Measurements from ENCODE around the gene POLE.
"Not testable (repeated sequence)": the region's sequence is repeated elsewhere in the genome, so short reads cannot be mapped to it uniquely, and the experiment has no call there.

Gene POLE

DNA sequence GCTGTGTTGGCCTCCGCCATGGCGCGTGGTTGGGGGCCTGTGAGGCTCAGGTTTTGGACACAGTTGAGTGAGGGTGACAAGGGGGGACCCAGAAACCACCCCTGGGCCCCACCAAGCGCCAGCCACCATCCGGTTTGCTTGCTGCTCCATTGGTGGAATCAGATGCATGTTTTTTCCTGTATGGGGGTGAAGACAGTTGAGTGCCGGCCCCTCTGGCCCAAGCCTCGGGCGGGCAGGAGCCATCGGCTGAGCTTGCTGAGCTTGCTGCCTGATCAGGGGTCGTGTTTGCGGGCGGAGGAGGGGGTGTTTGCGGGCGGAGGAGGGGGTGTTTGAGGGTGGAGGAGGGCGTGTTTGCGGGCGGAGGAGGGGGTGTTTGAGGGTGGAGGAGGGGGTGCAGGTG is 29.9 kb upstream of the POLE start:
- no peak for DNase-seq

DNA sequence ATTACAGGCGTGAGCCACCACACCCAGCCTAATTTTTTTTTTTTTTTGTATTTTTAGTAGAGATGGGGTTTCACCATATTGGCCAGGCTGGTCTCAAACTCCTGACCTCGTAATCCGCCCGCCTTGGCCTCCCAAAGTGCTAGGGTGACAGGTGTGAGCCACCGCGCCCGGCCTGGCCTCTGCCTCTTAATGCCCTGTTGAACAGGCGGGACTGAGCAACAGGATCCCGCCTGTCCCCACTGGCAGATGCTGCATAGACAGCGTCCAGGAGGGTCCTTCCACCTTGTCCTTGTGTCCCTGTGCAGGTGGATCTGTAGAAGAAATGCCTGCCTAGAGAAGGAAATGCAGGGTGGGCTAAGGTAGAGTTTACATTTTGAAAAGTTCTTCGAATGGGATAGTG is 29.2 kb upstream of the POLE start:
- no peak for DNase-seq

- no peak for DNase-seq
Measured at GRCh38 chr12:132715874-132716273, 28.7 kb upstream of the POLE start.

DNA sequence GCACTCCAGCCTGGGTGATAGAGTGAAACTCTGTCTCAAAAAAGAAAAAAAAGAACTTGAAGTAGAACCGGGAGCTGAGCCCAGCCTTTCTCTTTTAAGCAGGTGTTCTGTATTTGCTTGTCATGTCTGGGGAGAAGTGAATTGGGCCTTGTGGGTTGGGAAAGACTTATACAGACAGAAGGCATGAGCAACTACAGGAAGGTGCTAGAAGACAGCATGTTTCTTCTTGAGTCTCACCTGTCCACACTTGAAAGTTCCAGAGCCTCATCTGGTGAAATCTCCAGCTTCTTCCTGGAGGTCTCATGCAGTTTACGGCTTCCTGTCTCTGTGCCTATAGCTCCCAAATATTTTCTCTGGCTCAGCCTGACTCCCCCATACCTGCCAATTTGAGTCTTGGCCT is 26.0 kb upstream of the POLE start:
- DNase-seq, result no peak

- DNase-seq, result peak in 1 of 2 experiments; percentile 47
Measured at GRCh38 chr12:132711080-132711843, 24.1 kb upstream of the POLE start.

GRCh38 chr12:132710405-132711079 is 23.4 kb upstream of the POLE start, which contains the start of gene PGAM5:
PGAM5 (plus strand) TSS chr12:132710842; CDS start chr12:132710877, 35 bp downstream.
- DNase-seq, result peak; percentile 50 to 93

GRCh38 chr12:132710043-132710404 is 22.9 kb upstream of the POLE start:
- DNase-seq, result peak in 1 of 2 experiments; percentile 47

DNA sequence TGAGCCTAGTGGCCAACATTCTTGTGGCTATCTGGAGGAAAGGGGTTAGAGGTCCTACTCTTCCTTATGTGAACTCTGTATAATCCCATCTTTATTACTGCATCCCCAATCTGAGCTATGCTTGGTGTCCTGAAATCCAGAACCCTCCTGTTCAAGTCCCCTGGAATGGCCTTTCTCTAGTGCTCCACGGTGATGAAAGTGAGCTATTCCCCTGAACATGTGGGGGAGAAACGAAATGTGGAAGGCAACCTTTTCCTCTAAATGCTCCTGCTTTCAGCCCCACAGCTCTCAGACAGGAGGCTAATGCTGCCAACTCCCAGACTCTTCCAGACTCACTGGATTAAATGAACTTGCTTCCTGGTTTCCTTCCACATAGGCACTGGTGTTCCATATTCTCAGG is 21.0 kb upstream of the POLE start:
- DNase-seq, result no peak

DNA sequence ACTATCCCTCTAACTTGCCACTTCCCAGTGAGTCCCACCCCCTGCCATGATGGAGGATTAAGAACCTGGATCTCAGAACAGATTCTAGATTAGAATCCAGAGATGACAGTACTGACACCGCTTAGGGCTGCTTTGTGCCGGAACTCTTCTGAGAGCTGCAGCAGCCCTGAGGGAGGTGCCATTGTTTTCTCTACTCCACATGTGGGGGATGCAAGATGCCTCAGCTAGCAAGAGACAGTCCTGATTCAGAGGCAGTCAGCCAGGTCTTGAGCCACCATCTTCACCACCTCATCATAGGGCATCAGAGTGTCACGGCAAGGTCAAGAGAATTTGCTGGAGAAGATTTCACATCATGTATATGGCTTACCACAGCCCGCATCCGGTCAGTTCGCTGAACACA is 20.1 kb upstream of the POLE start:
- DNase-seq, result no peak

GRCh38 chr12:132703641-132704040 is 16.5 kb upstream of the POLE start:
- no peak for DNase-seq

- DNase-seq, result no peak
Measured at GRCh38 chr12:132702640-132703039, 15.5 kb upstream of the POLE start.

GRCh38 chr12:132700212-132700822 is 13.2 kb upstream of the POLE start:
- no peak for DNase-seq

GRCh38 chr12:132698341-132698740 is 11.2 kb upstream of the POLE start:
- no peak for DNase-seq

GRCh38 chr12:132695431-132695830 is 8.3 kb upstream of the POLE start:
- DNase-seq, result no peak

- not testable (repeated sequence) for DNase-seq
Measured at GRCh38 chr12:132694888-132695287, 7.7 kb upstream of the POLE start.

GRCh38 chr12:132692030-132692429 is 4.9 kb upstream of the POLE start:
- not testable (repeated sequence) for DNase-seq

DNA sequence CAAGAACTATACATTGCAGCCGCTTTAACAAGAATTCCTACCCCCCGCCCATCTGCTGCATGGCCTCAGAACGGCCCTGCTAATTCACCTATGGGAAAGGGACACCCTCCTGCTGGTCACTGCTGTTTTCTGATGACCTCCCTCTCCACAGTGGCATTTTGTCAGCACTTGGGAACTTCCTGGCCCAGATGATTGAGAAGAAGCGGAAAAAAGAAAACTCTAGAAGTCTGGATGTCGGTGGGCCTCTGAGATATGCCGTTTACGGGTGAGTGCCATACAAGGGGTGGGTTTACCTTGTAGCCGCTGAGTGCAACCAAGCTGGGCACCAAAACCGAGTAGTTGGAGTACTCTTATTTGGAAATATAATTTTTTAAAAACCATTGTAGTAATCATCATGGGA is 3.0 kb upstream of the POLE start:
- no peak for DNase-seq

DNA sequence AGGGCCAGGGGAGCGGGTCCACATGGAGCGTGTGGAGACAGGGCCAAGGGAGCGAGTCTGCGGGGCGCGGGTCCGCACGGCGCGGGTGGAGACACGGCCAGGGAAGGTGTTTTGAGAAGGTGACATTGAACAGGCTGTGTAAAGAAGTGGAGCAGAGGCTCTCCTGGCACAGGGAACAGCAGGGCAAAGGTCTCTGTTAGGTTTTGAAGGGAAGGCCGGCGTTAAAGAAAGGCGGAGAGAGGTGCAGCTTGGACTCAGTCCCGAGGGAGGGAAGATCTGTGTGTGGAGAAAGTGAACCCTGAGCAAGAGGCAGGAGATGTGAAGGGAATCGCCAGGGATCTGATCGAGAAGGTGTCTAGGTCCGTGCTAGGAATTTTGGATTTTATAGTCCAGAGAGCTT is 2.1 kb upstream of the POLE start:
- no peak for DNase-seq

DNA sequence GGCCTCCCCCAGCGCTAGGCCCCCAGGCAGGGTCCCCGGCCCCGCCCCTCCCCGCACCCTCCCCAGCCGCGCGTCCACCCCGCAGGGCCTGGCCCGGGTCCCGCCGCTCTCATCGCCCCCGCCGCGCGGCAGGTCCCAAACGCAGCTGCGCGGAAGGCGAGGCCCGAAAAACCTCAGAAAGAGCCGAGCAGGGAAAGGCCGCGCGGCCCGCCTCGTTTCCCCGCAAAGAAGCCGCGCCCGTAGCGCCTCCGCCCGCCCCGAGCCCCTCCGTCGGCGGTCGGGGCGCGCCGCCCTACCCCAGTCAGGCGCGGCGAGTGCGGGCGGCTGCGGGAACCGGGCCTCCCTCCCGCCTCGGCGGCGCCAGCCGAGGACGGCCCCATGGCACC is 324 bp downstream of the POLE start:
- DNase-seq, result peak in 1 of 2 experiments; percentile 63

DNA sequence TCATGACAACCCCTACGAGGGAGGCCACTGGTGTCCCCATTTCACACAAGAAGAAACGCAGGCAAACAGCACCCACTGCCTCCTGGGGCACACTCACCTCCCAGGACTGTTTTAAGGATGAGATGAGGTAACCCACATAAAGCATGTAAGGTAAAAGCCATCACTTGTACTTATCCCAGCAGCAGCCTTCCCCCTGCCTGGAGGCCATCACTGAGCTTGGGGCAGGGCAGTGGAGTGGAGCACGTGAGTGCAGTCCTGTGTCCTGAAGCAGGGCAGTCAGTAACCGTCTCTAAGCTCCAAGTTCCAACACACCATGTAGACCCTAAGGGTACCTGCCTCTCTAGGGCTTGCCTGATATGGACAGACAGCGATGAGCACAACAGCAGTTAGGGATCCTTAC is 1.7 kb downstream of the POLE start:
- no peak for DNase-seq

DNA sequence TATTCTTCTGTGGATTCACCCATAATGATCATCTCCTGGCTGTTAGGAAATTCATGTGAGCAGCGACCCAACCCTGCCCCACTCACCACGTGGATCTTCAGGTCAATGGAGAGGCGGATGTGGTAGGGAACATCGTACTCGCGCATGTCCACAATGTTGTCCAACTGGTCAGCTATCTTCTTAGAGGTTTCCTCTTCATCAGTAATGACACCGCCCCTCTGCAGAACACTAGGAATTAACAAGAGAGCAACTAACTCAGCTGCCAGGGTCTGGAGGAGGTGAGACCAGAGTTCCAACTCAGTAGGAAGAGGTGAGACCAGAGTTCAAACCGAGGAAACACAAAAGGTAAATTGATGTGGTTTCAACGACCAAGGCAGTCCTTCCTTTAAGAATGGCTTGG is 9.7 kb downstream of the POLE start:
- DNase-seq, result no peak

DNA sequence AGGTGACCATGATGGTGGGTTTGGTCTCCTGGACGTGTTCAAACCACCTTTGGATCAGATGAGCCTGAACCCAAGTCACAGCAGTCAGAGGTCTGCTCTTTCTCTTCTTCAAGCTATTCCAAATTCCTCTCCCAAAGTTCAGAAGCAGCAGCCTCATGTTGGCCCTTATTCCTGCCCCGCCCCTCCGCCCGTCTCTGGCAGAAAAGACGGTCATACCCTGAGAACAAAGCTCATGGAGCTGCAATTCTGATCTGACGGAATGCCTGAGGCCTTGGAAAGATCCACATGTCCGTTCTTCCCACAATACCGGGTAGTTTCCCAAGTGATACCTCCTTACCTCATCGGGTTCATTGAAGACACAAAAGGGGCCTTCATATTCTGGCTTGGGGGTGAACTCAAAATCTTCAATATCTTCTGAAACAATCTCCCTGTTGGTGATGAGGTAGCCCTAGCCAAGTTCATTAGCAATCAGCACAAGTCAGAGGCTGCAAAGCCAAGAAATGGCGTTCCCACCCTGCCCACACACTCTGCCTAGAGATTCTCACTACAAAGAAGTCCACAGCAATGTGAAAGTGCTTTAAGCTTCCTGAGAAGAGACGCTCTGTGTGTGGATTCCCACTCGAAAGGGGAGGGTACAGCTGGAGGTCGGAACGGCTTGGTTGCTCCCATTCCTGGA is 11.2 kb downstream of the POLE start:
- no peak for DNase-seq

DNA sequence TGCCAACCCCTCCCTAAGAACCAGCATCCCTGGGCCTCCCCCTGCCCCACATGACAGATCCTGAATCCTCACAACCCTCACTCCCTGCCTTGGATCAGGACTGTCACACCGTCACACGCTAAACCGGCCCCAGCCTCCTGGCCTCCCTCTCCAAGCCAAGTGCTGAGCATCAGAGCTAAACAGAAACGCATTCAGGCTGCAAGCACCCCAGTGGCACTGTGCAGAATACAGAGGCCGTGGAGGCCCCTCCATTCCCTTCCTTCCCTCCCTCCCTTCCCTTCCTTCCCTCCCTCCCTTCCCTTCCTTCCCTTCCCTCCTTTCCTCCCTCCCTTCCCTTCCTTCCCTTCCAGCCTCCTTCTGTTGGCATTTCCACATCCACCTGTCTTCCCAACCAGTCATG is 12.6 kb downstream of the POLE start:
- DNase-seq, result no peak

Data from NCI-H526 (cell line).